Cardiac muscle cell (in vitro differentiated cells and primary cell): ENCODE data around the gene PPP1CA. TPM values are rescaled to one million over a fixed set of nuclear protein-coding genes. Genes with fewer than 3 reads are reported as not detected.
A peak's percentile ranks its signal among the peaks of the same experiment; 100 is the strongest.

ENCODE experiments used
- DNase-seq, 2 donors: peaks; one replicate each; pipeline versions ENCODE4 v3.0.0 to v3.0.0-alpha.2; 2010 to 2017; ENCODE audit warnings: low read depth in 1 of 2, low spot score in 1 of 2
- H3K27ac ChIP-seq: fragments of 200-600 bp; sonication (generic); 2 replicates; pipeline ENCODE4 v1.5.1; 2016
- H3K27me3 ChIP-seq: fragments of 200-600 bp; sonication (generic); 2 replicates; pipeline ENCODE4 v1.6.0; 2016; ENCODE audit warnings: control low read depth
- H3K36me3 ChIP-seq: fragments of 200-600 bp; sonication (generic); 2 replicates; pipeline ENCODE4 v1.5.1; 2016; ENCODE audit warnings: control low read depth
- H3K4me1 ChIP-seq: fragments of 200-600 bp; sonication (generic); 2 replicates; pipeline ENCODE4 v1.8.1; 2017; ENCODE audit warnings: low read depth, mild to moderate bottlenecking, mixed run types
- H3K4me3 ChIP-seq: fragments of 200-600 bp; sonication (generic); 2 replicates; pipeline ENCODE4 v1.5.1; 2016; ENCODE audit warnings: mild to moderate bottlenecking
- H3K9me3 ChIP-seq: fragments of 200-600 bp; sonication (generic); 2 replicates; pipeline ENCODE4 v1.5.1; 2017; ENCODE audit warnings: low read depth, mild to moderate bottlenecking, control low read depth
- polyA plus RNA-seq: library from polyadenylated mRNA; unstranded; fragments of >200 nt; fragmentation: Nextera tagmentation; extraction: Ambion mirVana; gene quantifications from 2 replicates; pipeline ENCODE4 v1.2.1, GENCODE V29; 2016
- total RNA-seq: library from RNA; depleted of rRNA; stranded (reverse); fragments of >200 nt; gene quantifications from 2 replicates; pipeline ENCODE4 v1.2.3, GENCODE V29; 2016
- TF ChIP-seq, protein P1 (sequence below): IDR thresholded peaks from 2 replicates; pipeline ENCODE4 v1.5.1; 2012; ENCODE audit warnings: low read depth, mild to moderate bottlenecking, low read length

PPP1CA gene
- total RNA-seq = 142 and 174 TPM in 2 replicates
- 179 and 235 TPM in 2 replicates for polyA plus RNA-seq

DNA sequence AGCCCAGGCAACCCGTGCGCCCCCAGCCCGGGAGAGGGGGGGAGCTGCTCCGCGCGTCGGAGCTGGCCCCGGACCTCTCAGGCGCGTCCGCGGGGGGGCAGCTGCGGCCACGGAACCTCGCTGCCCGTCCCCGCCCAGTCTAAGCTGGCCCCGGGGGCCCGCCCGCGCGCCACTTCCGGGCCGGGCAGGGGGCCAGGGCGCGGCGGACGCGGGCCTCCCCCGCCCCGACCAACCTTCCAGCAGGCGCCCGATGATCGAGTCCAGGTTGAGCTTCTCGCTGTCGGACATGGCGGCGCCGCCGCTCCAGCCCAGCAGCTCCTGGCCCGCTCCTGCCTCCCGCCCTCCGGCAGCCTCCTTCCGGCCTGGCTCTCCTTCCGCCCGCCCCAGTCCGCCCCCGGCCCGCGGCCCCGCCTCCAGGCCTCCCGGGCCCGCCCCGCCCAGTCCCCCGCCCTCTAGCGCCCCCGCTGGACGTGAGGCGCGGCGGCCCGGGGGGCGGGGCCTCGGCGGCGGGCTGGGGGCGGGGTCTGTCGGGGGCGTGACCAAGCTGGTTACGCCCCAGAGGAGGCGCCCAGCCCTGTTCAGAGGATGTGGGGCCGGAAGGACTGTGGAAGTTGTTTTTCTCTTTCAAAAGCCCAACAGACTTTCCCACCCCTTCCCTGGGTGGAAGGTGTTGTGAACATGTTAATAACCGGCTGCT is at the start of gene PPP1CA:
Gene PPP1CA, minus strand, starts transcription at position 364 of the 697 bp plus-strand sequence. Its CDS starts 76 bp downstream, at position 288.
- peaks cover 10% of the 10 kb centered on the region for H3K4me1 ChIP-seq
- TF ChIP-seq, protein P1, sequence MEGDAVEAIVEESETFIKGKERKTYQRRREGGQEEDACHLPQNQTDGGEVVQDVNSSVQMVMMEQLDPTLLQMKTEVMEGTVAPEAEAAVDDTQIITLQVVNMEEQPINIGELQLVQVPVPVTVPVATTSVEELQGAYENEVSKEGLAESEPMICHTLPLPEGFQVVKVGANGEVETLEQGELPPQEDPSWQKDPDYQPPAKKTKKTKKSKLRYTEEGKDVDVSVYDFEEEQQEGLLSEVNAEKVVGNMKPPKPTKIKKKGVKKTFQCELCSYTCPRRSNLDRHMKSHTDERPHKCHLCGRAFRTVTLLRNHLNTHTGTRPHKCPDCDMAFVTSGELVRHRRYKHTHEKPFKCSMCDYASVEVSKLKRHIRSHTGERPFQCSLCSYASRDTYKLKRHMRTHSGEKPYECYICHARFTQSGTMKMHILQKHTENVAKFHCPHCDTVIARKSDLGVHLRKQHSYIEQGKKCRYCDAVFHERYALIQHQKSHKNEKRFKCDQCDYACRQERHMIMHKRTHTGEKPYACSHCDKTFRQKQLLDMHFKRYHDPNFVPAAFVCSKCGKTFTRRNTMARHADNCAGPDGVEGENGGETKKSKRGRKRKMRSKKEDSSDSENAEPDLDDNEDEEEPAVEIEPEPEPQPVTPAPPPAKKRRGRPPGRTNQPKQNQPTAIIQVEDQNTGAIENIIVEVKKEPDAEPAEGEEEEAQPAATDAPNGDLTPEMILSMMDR = peak; percentile 13
- H3K36me3 ChIP-seq = peaks cover 20% of the 10 kb centered on the region
- no peaks in the 10 kb centered on the region for H3K27me3 ChIP-seq
- H3K4me3 ChIP-seq = peak within 1 kb of the TSS; percentile 73
- H3K9me3 ChIP-seq = no peaks in the 10 kb centered on the region
- DNase-seq = peak; percentile 93 to 95
- peak within 1 kb of the TSS; percentile 90 for H3K27ac ChIP-seq

DNA sequence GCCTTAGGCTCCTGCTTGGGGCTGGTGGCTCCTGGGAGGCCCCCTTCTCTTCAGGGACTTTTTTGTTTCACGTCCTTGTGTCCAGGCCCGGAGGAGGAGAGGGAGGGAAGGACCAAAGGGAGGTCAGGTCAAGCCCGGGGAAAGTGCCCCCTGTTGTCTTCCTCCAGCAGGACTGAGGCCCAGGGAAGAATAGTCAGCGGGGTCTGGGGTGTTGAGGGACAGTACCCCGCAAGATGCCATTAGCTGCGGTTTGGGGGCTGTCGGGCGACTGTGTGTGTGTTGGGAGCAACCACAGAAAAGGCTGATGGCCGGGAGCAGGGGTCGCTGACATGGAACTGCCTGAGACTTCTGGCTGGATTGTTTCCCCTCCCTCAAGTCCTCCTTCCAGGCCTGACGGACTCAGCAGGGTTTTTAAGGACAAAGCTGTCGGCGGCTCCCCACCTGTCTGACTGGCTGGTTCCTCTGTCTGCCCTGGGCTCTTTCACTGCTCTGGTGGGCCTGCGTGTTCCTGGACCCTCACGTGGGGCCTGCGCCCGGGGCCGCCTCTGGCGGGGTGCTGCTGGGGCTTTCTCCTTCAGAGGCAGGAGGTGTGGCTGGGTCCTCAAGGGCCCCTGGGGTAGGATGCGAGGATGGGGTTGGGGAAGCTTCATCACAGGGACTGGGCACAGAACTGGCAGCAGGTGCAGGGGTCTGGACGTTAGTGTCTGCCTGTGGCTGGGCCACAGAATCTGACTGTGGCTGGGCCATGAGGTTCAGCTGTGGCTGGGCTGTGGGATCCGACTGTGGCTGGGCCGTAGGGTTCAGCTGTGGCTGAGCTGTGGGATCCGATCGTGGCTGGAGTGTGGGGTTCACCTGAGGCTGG is 49.4 kb upstream of the PPP1CA start:
- Histone ChIP-seq H3K4me1 (no peaks in the 10 kb centered on the region), H3K9me3 (no peaks in the 10 kb centered on the region), H3K27me3 (no peaks in the 10 kb centered on the region), H3K4me3 (no peak overlapping the region), H3K27ac (no peak overlapping the region), H3K36me3 (no peaks in the 10 kb centered on the region)
- TF ChIP-seq, protein P1 = no peak
- no peak for DNase-seq

DNA sequence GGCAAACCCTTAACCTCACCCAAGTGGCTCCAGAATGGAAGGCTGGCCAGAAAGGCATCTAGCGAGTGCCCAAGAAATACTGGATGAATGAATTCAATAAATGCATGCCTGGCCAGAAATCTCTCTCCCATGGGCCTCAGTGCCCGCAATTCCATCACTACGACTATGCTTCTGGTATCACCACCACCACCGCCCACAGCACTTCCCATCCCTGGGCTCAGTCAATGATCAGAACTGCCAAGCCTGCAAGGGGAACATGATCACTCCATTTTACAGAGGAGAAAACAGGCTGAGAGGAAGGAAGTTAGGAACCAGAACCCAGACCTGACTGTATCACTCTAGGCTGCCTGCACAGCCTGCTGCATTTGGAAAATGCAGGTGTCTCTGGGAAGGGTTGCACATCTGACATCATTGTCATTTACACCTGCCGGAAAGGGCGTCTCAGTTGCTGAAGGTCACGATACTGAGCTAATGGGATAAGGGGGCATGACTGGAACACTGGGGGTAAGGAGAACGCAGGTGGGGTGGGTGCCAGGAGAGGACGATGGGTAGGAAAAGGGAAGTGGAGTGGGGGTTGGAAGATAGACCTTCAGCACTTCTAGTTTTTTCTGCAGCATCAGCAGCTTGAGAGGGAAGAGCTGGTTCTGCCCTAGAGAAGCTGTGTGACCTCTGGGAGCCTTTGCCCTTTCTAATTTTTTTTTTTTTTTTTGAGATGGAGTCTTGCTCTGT is 47.6 kb upstream of the PPP1CA start:
- TF ChIP-seq, protein P1 = no peak
- Histone ChIP-seq H3K27me3 (no peaks in the 10 kb centered on the region), H3K27ac (no peak overlapping the region), H3K4me3 (no peak overlapping the region), H3K9me3 (no peaks in the 10 kb centered on the region), H3K4me1 (no peaks in the 10 kb centered on the region), H3K36me3 (no peaks in the 10 kb centered on the region)
- no peak for DNase-seq

DNA sequence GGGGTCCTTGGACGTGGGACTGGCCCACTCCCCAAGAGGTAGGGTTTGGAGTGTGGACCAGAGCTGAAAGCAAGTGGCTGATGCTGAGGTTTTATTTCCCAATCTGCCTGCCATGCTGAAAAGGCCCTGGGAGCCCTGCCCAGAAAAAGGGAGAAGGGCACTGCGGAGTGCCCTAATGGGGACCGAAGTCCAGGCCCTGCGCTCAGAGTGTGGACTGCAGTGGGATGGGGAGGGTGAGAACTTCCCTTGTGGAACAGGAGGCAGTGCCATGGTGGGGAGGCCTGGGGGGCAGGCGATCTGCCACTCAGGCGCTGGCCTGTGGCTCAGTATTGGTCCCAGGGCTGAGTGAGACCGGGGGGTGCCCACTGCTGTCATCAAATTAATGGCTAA is 46.6 kb upstream of the PPP1CA start:
- Histone ChIP-seq H3K4me3 (no peak overlapping the region), H3K36me3 (no peaks in the 10 kb centered on the region), H3K9me3 (no peaks in the 10 kb centered on the region), H3K27ac (no peak overlapping the region), H3K4me1 (no peaks in the 10 kb centered on the region), H3K27me3 (no peaks in the 10 kb centered on the region)
- no peak for DNase-seq
- TF ChIP-seq, protein P1 = no peak

DNA sequence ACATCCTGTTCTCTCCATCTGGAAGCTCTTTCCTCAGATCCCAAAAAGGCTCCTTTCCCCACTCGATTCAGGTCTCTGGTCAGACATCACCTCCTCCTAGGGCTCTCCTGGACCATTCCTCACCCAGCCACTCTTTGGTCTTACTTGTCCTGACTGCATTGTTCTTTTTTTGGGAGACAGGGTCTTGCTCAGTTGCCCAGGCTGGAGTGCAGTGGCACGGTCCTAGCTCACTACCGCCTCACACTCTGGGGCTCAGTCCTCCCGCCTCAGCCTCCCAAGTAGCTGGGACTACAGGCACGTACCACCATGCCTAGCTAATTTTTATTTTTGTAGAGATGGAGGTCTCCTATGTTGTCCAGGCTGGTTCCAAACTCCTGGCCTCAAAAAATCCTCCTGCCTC is 43.9 kb upstream of the PPP1CA start:
- Histone ChIP-seq H3K9me3 (no peaks in the 10 kb centered on the region), H3K27ac (no peak overlapping the region), H3K36me3 (no peaks in the 10 kb centered on the region), H3K4me1 (no peaks in the 10 kb centered on the region), H3K27me3 (no peaks in the 10 kb centered on the region), H3K4me3 (no peak overlapping the region)
- no peak for DNase-seq
- TF ChIP-seq, protein P1 = no peak
